ENCODE results near the gene LRRD1.
"Not testable (repeated sequence)": the region's sequence is repeated elsewhere in the genome, so short reads cannot be mapped to it uniquely, and the experiment has no call there.

Gene LRRD1

GRCh38 chr7:92178928-92179924, at the start of gene LRRD1:
TSS of gene LRRD1 (minus strand) at chr7:92179142. CDS start at chr7:92165202, 13,940 bp downstream.
- no peak for DNase-seq

- DNase-seq, result no peak
Measured at GRCh38 chr7:92228742-92229141, 49.8 kb upstream of the LRRD1 start.

GRCh38 chr7:92228100-92228499, 49.2 kb upstream of the LRRD1 start:
- DNase-seq, result no peak

GRCh38 chr7:92226981-92227380, 48.0 kb upstream of the LRRD1 start:
- no peak for DNase-seq

- DNase-seq, result no peak
Measured at GRCh38 chr7:92221766-92222165, 42.8 kb upstream of the LRRD1 start.

GRCh38 chr7:92206672-92207071, 27.7 kb upstream of the LRRD1 start:
- no peak for DNase-seq

GRCh38 chr7:92205987-92206386, 27.0 kb upstream of the LRRD1 start:
- DNase-seq, result no peak

- no peak for DNase-seq
Measured at GRCh38 chr7:92200791-92201190, 21.8 kb upstream of the LRRD1 start.

GRCh38 chr7:92192326-92192725, 13.4 kb upstream of the LRRD1 start:
- no peak for DNase-seq

- not testable (repeated sequence) for DNase-seq
Measured at GRCh38 chr7:92189246-92189645, 10.3 kb upstream of the LRRD1 start.

GRCh38 chr7:92184294-92184693, 5.4 kb upstream of the LRRD1 start:
- DNase-seq, result not testable (repeated sequence)

- DNase-seq, result no peak
Measured at GRCh38 chr7:92177362-92177761, 1.6 kb downstream of the LRRD1 start.

GRCh38 chr7:92169529-92169928, 9.4 kb downstream of the LRRD1 start:
- not testable (repeated sequence) for DNase-seq

- no peak for DNase-seq
Measured at GRCh38 chr7:92161271-92161670, 17.7 kb downstream of the LRRD1 start.

GRCh38 chr7:92158660-92159575, 20.0 kb downstream of the LRRD1 start:
- no peak for DNase-seq

- DNase-seq, result no peak
Measured at GRCh38 chr7:92156990-92157389, 22.0 kb downstream of the LRRD1 start.

- no peak for DNase-seq
Measured at GRCh38 chr7:92155108-92155739, 23.7 kb downstream of the LRRD1 start.

GRCh38 chr7:92150450-92151017, 28.4 kb downstream of the LRRD1 start:
- no peak for DNase-seq

- DNase-seq, result no peak
Measured at GRCh38 chr7:92149736-92150239, 29.2 kb downstream of the LRRD1 start.

GRCh38 chr7:92143192-92143880, 35.6 kb downstream of the LRRD1 start:
- DNase-seq, result not testable (repeated sequence)

- not testable (repeated sequence) for DNase-seq
Measured at GRCh38 chr7:92142791-92143190, 36.2 kb downstream of the LRRD1 start.

- no peak for DNase-seq
Measured at GRCh38 chr7:92141161-92141560, 37.8 kb downstream of the LRRD1 start.

All from NCI-H1048 (cell line).